Effector CD4-positive, alpha-beta T cell (primary cell): ENCODE results near the gene CDHR3.
"Not testable (repeated sequence)": the region's sequence is repeated elsewhere in the genome, so short reads cannot be mapped to it uniquely, and the experiment has no call there.

Experiments
- DNase-seq: peaks from one replicate; pipeline ENCODE4 v3.0.0-alpha.2; 2020
- total RNA-seq: gene quantifications from one replicate; lab custom pipeline; 2026; lab: John Stamatoyannopoulos, UW

CDHR3 gene
- 14.1 reads per million, percentile 39 among the genes with 10 or more reads in this experiment for total RNA-seq

- DNase-seq: no peak
These were observed at the start of gene CDHR3 for GRCh38 chr7:105963038-105963667. Gene CDHR3 (plus strand): TSS chr7:105963264. CDS start chr7:105963319, 55 bp downstream.

GRCh38 chr7:105913947-105914346, 49.1 kb upstream of the CDHR3 start:
- no peak for DNase-seq

GRCh38 chr7:105916603-105917002, 46.5 kb upstream of the CDHR3 start:
- DNase-seq: no peak

- DNase-seq: no peak
These were observed 45.4 kb upstream of the CDHR3 start for GRCh38 chr7:105917659-105918058.

GRCh38 chr7:105920766-105921165, 42.3 kb upstream of the CDHR3 start:
- DNase-seq: no peak

GRCh38 chr7:105924945-105925344, 38.1 kb upstream of the CDHR3 start:
- DNase-seq: no peak

- no peak for DNase-seq
These were observed 36.9 kb upstream of the CDHR3 start for GRCh38 chr7:105926131-105926530.

GRCh38 chr7:105931179-105931578, 31.9 kb upstream of the CDHR3 start:
- no peak for DNase-seq

GRCh38 chr7:105932835-105933477, 30.1 kb upstream of the CDHR3 start:
- no peak for DNase-seq

GRCh38 chr7:105934572-105935185, 28.4 kb upstream of the CDHR3 start:
- DNase-seq: no peak

GRCh38 chr7:105935250-105935649, 27.8 kb upstream of the CDHR3 start:
- DNase-seq: no peak

GRCh38 chr7:105937411-105937810, 25.7 kb upstream of the CDHR3 start:
- DNase-seq: no peak

- DNase-seq: no peak
These were observed 23.0 kb upstream of the CDHR3 start for GRCh38 chr7:105940109-105940508.

GRCh38 chr7:105941596-105941995, 21.5 kb upstream of the CDHR3 start:
- DNase-seq: no peak

- DNase-seq: no peak
These were observed 19.6 kb upstream of the CDHR3 start for GRCh38 chr7:105943486-105943885.

- no peak for DNase-seq
These were observed 17.2 kb upstream of the CDHR3 start for GRCh38 chr7:105945848-105946247.

- DNase-seq: no peak
These were observed 11.5 kb upstream of the CDHR3 start for GRCh38 chr7:105951597-105951996.

- DNase-seq: no peak
These were observed 10.0 kb upstream of the CDHR3 start for GRCh38 chr7:105952917-105953595.

GRCh38 chr7:105954711-105955110, 8.4 kb upstream of the CDHR3 start:
- DNase-seq: no peak

- DNase-seq: not testable (repeated sequence)
These were observed 7.2 kb upstream of the CDHR3 start for GRCh38 chr7:105955651-105956466.

GRCh38 chr7:105958012-105958411, 5.1 kb upstream of the CDHR3 start:
- no peak for DNase-seq

GRCh38 chr7:105962353-105962752, 711 bp upstream of the CDHR3 start:
- no peak for DNase-seq

GRCh38 chr7:105971845-105972244, 8.8 kb downstream of the CDHR3 start:
- no peak for DNase-seq
